H1 (cell line): ENCODE measurements around the gene METTL14. TPM values are rescaled to one million over a fixed set of nuclear protein-coding genes. Genes with fewer than 3 reads are reported as not detected.

Experiments used
- BRCA1 ChIP-seq: IDR thresholded peaks from 2 replicates; pipeline ENCODE4 v1.6.1; 2012; ENCODE audit warnings: low read depth, low read length, improper control_type of control experiment
- CREB1 ChIP-seq: IDR thresholded peaks from 2 replicates; pipeline ENCODE4 v1.6.1; 2012; ENCODE audit warnings: inconsistent platforms
- HDAC6 ChIP-seq: IDR thresholded peaks from one replicate; pipeline ENCODE4 v1.7.1; 2012; ENCODE audit warnings: low read depth, mild to moderate bottlenecking, inconsistent platforms, low read length, moderate library complexity
- KDM1A ChIP-seq: fragments of 200-600, 300-600 bp; sonication (generic); IDR thresholded peaks from 2 replicates; pipeline ENCODE4 v1.7.1; 2016; ENCODE audit warnings: mild to moderate bottlenecking, low read length, borderline replicate concordance
- SUZ12 ChIP-seq: fragments of 200-600 bp; sonication (generic); IDR thresholded peaks from 2 replicates; pipeline ENCODE4 v1.6.1; 2012; ENCODE audit warnings: mild to moderate bottlenecking, inconsistent platforms, low read length, moderate library complexity, mixed read lengths
- polyA plus RNA-seq, 7 experiments: library from polyadenylated mRNA; depleted of rRNA in 3 of 7; stranded (reverse) in 5 of 7; unstranded in 2 of 7; fragments of >200 nt in 5 of 7; fragments of 200-250 nt in 2 of 7; gene quantifications; 1 replicate in 5 of 7; 2 replicates in 1 of 7; 4 replicates in 1 of 7; pipeline versions ENCODE4 v1.2.1 to v1.2.3, GENCODE V29; 2011 to 2013; ENCODE audit warnings: missing spikeins in 2 of 7, mixed read lengths in 2 of 7
- total RNA-seq: library from RNA; stranded (reverse); fragmentation: NEBNext Ultra II Directional; extraction: Animal tissue kit (Norgen Biotek cat#: 25700); gene quantifications from 2 replicates; pipeline ENCODE4 v1.2.1, GENCODE V29; 2021
- TF ChIP-seq, protein P1 (sequence below), 3 experiments: IDR thresholded peaks; 1 replicate in 2 of 3; 2 replicates in 1 of 3; pipeline versions ENCODE4 v1.5.1 to v1.6.1; 2011; ENCODE audit warnings: low read length in 3 of 3, mild to moderate bottlenecking in 3 of 3, inconsistent platforms in 2 of 3, low read depth in 1 of 3, moderate library complexity in 1 of 3; ENCODE audit not compliant: insufficient read depth in 1 of 3; ENCODE audit errors: control extremely low read depth in 1 of 3

Gene METTL14
- total and polyA plus RNA-seq, 2 of the 8 experiments (the other 6 are each of a cell fraction or from before 2014, with no cell fraction given): 8.8 to 57.3 TPM

GRCh38 chr4:118760493-118760892, 75.3 kb downstream of the METTL14 start (continued):
- TF ChIP-seq, protein P1, sequence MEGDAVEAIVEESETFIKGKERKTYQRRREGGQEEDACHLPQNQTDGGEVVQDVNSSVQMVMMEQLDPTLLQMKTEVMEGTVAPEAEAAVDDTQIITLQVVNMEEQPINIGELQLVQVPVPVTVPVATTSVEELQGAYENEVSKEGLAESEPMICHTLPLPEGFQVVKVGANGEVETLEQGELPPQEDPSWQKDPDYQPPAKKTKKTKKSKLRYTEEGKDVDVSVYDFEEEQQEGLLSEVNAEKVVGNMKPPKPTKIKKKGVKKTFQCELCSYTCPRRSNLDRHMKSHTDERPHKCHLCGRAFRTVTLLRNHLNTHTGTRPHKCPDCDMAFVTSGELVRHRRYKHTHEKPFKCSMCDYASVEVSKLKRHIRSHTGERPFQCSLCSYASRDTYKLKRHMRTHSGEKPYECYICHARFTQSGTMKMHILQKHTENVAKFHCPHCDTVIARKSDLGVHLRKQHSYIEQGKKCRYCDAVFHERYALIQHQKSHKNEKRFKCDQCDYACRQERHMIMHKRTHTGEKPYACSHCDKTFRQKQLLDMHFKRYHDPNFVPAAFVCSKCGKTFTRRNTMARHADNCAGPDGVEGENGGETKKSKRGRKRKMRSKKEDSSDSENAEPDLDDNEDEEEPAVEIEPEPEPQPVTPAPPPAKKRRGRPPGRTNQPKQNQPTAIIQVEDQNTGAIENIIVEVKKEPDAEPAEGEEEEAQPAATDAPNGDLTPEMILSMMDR (IDR thresholded peaks at IDR 0.05; ENCODE audit: control extremely low read depth in 1 of 3, insufficient read depth in 1 of 3, low read depth in 1 of 3, low read length in 3 of 3): no peak
- no peak for TF ChIP-seq SUZ12
- no peak for TF ChIP-seq CREB1
- no peak for TF ChIP-seq BRCA1
- TF ChIP-seq HDAC6: no peak
- no peak for TF ChIP-seq KDM1A
